Measurements from ENCODE around the gene HGS. TPM values are rescaled to one million over a fixed set of nuclear protein-coding genes. Genes with fewer than 3 reads are reported as not detected.

Gene HGS
- total RNA-seq, 2 donors from 2014 or later, result 60.7 to 66.9 TPM

DNA sequence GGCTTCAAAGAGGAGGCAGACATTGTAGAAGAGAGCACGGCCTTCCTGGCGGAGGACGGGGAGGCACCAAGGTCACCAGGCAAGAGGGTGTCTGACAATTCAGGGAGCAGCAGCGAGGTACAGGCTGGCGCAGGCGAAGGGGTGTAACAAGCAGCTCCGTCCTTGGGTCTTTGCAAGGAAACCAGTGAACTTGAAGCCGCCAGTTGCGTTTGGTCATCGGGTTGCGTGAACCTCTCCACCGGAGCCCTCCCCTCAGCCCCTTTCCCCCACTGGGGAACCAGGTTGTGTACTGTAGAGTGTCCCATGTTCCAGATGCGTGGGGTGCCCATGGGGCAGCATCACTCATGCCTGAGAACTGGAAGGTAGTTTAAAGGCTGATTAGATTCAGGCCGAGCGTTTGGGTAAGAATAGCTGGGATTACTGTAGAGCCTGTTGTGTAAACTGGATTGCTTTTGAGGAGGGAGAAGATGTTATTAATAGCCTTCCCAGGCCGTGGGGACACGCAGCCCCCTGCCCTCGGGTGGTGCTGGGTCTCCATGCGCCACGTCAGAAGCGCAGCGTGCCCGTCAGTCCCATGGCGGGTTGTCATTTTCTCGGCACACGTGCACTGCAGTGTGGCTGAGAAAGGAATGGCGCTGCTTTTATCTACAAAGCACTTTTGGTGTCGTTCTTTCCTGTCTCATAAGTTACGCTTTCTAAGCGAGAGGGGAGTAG lies 21.9 kb downstream of the HGS start:
- DNase-seq (no peak), ATAC-seq (no peak)
- H3K4me3 ChIP-seq, result no peak overlapping the region
- H3K9me3 ChIP-seq, result no peaks in the 10 kb centered on the region
- intact Hi-C loops (cut with DNase I), result no loop called here
- TF ChIP-seq POLR2A (IDR thresholded peaks at IDR 0.05), result no peak
- TF ChIP-seq, protein P1, sequence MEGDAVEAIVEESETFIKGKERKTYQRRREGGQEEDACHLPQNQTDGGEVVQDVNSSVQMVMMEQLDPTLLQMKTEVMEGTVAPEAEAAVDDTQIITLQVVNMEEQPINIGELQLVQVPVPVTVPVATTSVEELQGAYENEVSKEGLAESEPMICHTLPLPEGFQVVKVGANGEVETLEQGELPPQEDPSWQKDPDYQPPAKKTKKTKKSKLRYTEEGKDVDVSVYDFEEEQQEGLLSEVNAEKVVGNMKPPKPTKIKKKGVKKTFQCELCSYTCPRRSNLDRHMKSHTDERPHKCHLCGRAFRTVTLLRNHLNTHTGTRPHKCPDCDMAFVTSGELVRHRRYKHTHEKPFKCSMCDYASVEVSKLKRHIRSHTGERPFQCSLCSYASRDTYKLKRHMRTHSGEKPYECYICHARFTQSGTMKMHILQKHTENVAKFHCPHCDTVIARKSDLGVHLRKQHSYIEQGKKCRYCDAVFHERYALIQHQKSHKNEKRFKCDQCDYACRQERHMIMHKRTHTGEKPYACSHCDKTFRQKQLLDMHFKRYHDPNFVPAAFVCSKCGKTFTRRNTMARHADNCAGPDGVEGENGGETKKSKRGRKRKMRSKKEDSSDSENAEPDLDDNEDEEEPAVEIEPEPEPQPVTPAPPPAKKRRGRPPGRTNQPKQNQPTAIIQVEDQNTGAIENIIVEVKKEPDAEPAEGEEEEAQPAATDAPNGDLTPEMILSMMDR (IDR thresholded peaks at IDR 0.05), result no peak
- no peak overlapping the region for H3K27ac ChIP-seq
- no peaks in the 10 kb centered on the region for H3K27me3 ChIP-seq
- H3K4me1 ChIP-seq, result peaks cover 39% of the 10 kb centered on the region
- peaks cover 0 to 6% of the 10 kb centered on the region in 2 donors for H3K36me3 ChIP-seq (replicated peaks in 1 of 2; ENCODE audit: insufficient read depth in 1 of 2, low read depth in 2 of 2)
- WGBS, 2 donors, result 91 to 94% methylated on average over 30 of the region's 30 CpGs

DNA sequence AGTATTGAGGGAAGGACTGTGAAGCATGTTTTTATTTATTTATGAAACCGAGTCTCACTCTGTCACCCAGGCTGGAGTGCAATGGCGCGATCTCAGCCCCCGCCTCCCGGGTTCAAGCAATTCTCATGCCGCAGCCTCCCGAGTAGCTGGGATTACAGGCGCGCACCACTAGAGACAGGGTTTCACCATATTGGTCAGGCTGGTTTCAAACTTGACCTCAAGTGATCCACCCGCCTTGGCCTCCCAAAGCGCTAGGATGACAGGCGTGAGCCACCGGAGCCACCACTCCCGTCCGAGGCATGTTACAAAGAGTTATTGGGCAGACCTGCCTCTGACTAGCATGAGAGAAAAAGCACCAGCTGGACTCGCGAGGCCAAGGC lies 22.4 kb downstream of the HGS start:
- TF ChIP-seq, protein P1 (IDR thresholded peaks at IDR 0.05), result no peak
- no peak for TF ChIP-seq POLR2A (IDR thresholded peaks at IDR 0.05)
- no peak for DNase-seq
- peaks cover 0 to 6% of the 10 kb centered on the region in 2 donors for H3K36me3 ChIP-seq (replicated peaks in 1 of 2; ENCODE audit: insufficient read depth in 1 of 2, low read depth in 2 of 2)
- H3K27ac ChIP-seq, result no peak overlapping the region
- H3K9me3 ChIP-seq, result no peaks in the 10 kb centered on the region
- H3K4me3 ChIP-seq, result no peak overlapping the region
- H3K4me1 ChIP-seq, result peaks cover 39% of the 10 kb centered on the region
- intact Hi-C loops (cut with DNase I), result no loop called here
- ATAC-seq, result no peak
- H3K27me3 ChIP-seq, result no peaks in the 10 kb centered on the region
- WGBS, 2 donors, result 89 to 92% methylated on average over 17 of the region's 17 CpGs

DNA sequence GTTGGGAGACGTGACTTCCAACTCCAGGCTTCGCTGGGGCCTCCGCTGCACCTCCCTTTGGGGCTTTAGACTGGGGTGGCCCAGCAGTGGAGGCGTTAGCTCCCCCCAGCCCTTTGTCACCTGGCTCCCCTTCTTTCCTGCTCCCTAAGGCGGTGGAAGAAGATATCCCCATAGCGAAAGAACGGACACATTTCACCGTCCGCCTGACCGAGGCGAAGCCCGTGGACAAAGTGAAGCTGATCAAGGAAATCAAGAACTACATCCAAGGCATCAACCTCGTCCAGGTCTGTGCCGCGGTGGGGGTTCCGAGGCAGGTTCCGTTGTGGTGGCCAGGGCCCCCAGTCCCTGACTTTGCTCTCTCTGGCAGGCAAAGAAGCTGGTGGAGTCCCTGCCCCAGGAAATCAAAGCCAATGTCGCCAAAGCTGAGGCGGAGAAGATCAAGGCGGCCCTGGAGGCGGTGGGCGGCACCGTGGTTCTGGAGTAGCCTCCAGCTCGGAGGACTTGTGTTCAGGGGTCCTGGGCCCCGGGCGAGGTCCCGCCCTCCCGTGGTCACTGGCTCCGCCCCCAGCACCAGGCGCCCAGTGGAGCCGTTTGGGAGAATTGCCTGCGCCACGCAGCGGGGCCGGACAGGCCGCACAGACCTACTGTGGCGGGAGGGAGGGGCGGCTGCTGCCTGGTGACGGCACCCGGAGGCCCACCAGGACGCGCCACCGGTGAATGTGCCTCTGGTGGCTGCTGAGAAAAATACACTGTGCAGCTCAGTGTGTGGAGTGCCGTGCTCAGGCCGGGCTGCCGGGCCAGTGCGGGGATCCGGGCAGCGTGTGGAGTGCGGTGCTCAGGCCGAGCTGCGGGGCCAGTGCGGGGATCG lies 23.2 kb downstream of the HGS start:
- H3K27ac ChIP-seq, result no peak overlapping the region
- H3K4me1 ChIP-seq, result peaks cover 38% of the 10 kb centered on the region
- no peak for ATAC-seq
- intact Hi-C loops (cut with DNase I), result no loop called here
- DNase-seq, result no peak
- TF ChIP-seq POLR2A (IDR thresholded peaks at IDR 0.05), result no peak
- H3K27me3 ChIP-seq, result no peaks in the 10 kb centered on the region
- no peaks in the 10 kb centered on the region for H3K9me3 ChIP-seq
- peaks cover 0 to 6% of the 10 kb centered on the region in 2 donors for H3K36me3 ChIP-seq (replicated peaks in 1 of 2; ENCODE audit: insufficient read depth in 1 of 2, low read depth in 2 of 2)
- WGBS, 2 donors, result 90 to 95% methylated on average over 19 to 47 of the region's 54 CpGs
- no peak overlapping the region for H3K4me3 ChIP-seq

DNA sequence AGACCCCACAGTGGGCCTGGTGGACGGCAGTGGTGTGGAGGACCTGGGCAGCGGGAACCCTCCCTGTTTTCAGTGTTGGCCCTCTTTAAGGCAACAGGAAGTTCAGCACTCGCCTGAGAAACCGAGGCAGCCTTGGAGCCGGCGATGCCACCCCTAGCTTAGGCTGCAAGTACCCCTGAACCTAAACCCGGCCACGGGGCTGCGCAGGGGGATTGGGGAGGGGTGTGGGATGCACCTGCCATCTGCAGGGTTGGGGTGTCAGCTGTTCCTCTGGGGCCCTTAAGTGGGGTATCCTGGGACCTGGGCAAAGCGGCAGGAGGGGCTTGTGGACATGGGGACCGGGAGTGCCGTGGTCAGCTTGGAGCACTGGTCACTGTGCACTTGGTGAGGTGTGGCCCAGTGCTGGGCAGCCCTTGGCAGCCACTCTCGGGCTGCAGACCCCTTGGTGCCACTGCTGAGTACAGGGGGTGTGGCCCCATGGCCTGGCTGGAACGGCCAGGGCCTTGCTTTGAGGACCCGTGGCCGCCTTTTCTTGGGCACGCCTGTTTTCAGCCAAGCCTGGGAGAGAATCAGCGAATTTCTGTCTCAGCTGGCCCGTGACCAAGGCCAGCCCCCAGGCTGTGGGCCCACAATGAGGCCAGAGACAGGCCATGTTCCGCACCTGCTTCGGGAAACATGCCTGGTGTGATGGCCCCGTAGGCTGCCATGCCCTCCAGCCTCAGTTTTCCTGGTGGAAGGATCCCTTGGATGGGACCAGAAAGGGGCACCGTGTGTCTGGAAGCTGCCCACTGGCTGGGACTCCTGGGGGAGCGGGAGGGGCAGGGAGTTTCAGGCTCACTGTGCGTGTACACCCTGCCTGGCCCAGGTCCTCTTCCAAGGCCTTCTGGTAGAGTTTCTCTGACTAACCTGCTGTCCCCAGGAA lies 24.2 kb downstream of the HGS start:
- TF ChIP-seq, protein P1 (IDR thresholded peaks at IDR 0.05), result no peak
- TF ChIP-seq POLR2A (IDR thresholded peaks at IDR 0.05), result no peak
- no peaks in the 10 kb centered on the region for H3K9me3 ChIP-seq
- 87 to 88% methylated on average over 6 to 25 of the region's 25 CpGs for WGBS, 2 donors
- H3K27ac ChIP-seq, result no peak overlapping the region
- intact Hi-C loops (cut with DNase I), result no loop called here
- H3K4me3 ChIP-seq, result no peak overlapping the region
- DNase-seq, result no peak
- H3K36me3 ChIP-seq (replicated peaks in 1 of 2; ENCODE audit: insufficient read depth in 1 of 2, low read depth in 2 of 2), result peaks cover 0 to 6% of the 10 kb centered on the region in 2 donors
- no peak for ATAC-seq
- H3K4me1 ChIP-seq, result peaks cover 40% of the 10 kb centered on the region
- H3K27me3 ChIP-seq, result no peaks in the 10 kb centered on the region

All from body of pancreas (tissue), 4 donors.